Measurements from ENCODE around the gene CASKIN2. TPM values are rescaled to one million over a fixed set of nuclear protein-coding genes. Genes with fewer than 3 reads are reported as not detected.
A peak's percentile ranks its signal among the peaks of the same experiment; 100 is the strongest.

The CASKIN2 gene
- total RNA-seq, 1 experiment from 2014 or later = 25.4 TPM

GRCh38 chr17:75557075-75557851 lies 41.9 kb upstream of the CASKIN2 start:
- peak overlapping the region; percentile 13; the same call in 1 of the 2 replicates for H3K4me2 ChIP-seq
- CTCF ChIA-PET = interaction anchor here (0.7 kb wide), 1 partner anchor 42 kb away, joined by 15 read pairs; no protein-coding TSS in a partner anchor
- H3K79me2 ChIP-seq (ENCODE audit: low read depth) = 0 out of 2 replicates have a peak, but pooled peaks cover 5% of the 10 kb centered on the region
- no peaks in the 10 kb centered on the region for H4K20me1 ChIP-seq (ENCODE audit: insufficient read depth)
- peak overlapping the region; percentile 39 for H3K27ac ChIP-seq
- H3F3A ChIP-seq (ENCODE audit: insufficient read depth, low read depth) = peaks cover 24% of the 10 kb centered on the region
- intact Hi-C loops (cut with micrococcal nuclease; ENCODE audit: unreplicated experiment) = loop anchor here (2.0 kb wide), 1 partner anchor 30 kb away; no protein-coding TSS in a partner anchor
- no peaks in the 10 kb centered on the region; the same call in 1 of the 2 replicates for H3K36me3 ChIP-seq (ENCODE audit: low read depth)
- no peaks in the 10 kb centered on the region for H3K9me3 ChIP-seq (ENCODE audit: insufficient read depth, low read depth)
- no peak overlapping the region for H3K4me3 ChIP-seq
- no TSS peak for BruUV-seq (replicated peaks)
- peaks cover 32% of the 10 kb centered on the region for H3K4me1 ChIP-seq (replicated peaks; ENCODE audit: insufficient read depth)
- POLR2A ChIA-PET (ENCODE audit: unreplicated experiment) = interaction anchor here (0.6 kb wide), 1 partner anchor 19 kb away, joined by 3 read pairs; no protein-coding TSS in a partner anchor
- no peak overlapping the region for H2AFZ ChIP-seq
- DNase-seq = peak; percentile 80 to 89
- H3K9me2 ChIP-seq (ENCODE audit: insufficient read depth) = no peaks in the 10 kb centered on the region
- no peak for TF ChIP-seq CTCF (conservative IDR thresholded peaks at IDR 0.05)
- no peaks in the 10 kb centered on the region for H3K27me3 ChIP-seq (ENCODE audit: insufficient read depth, low read depth)

GRCh38 chr17:75555679-75556153 lies 40.4 kb upstream of the CASKIN2 start:
- no peaks in the 10 kb centered on the region for H4K20me1 ChIP-seq (ENCODE audit: insufficient read depth)
- H3K27me3 ChIP-seq (ENCODE audit: insufficient read depth, low read depth) = no peaks in the 10 kb centered on the region
- H3K36me3 ChIP-seq (ENCODE audit: low read depth) = no peaks in the 10 kb centered on the region; the same call in 1 of the 2 replicates
- no peak overlapping the region for H2AFZ ChIP-seq
- H3K4me2 ChIP-seq = no peak overlapping the region
- H3K9me2 ChIP-seq (ENCODE audit: insufficient read depth) = no peaks in the 10 kb centered on the region
- no peak overlapping the region for H3K27ac ChIP-seq
- no TSS peak for BruUV-seq (replicated peaks)
- no peak overlapping the region for H3K4me3 ChIP-seq
- intact Hi-C loops (cut with micrococcal nuclease; ENCODE audit: unreplicated experiment) = loop anchor here (2.0 kb wide), 1 partner anchor 29 kb away; no protein-coding TSS in a partner anchor
- no peak for DNase-seq
- TF ChIP-seq EZH2 (IDR thresholded peaks at IDR 0.05; ENCODE audit: low read depth) = no peak
- TF ChIP-seq CTCF (conservative IDR thresholded peaks at IDR 0.05) = no peak
- peaks cover 13% of the 10 kb centered on the region; the same call in 1 of the 2 replicates for H3K79me2 ChIP-seq (ENCODE audit: low read depth)
- peaks cover 37% of the 10 kb centered on the region for H3K4me1 ChIP-seq (replicated peaks; ENCODE audit: insufficient read depth)
- POLR2A ChIA-PET (ENCODE audit: unreplicated experiment) = no interaction called here
- CTCF ChIA-PET = no interaction called here
- peaks cover 29% of the 10 kb centered on the region for H3F3A ChIP-seq (ENCODE audit: insufficient read depth, low read depth)
- no peaks in the 10 kb centered on the region for H3K9me3 ChIP-seq (ENCODE audit: insufficient read depth, low read depth)

- Histone ChIP-seq H3K4me1 (replicated peaks; ENCODE audit: insufficient read depth) (peaks cover 39% of the 10 kb centered on the region), H3K36me3 (ENCODE audit: low read depth) (no peaks in the 10 kb centered on the region), H4K20me1 (ENCODE audit: insufficient read depth) (no peaks in the 10 kb centered on the region), H3K9me2 (ENCODE audit: insufficient read depth) (no peaks in the 10 kb centered on the region), H3K4me3 (no peak overlapping the region), H3K27ac (no peak overlapping the region), H3K9me3 (ENCODE audit: insufficient read depth, low read depth) (no peaks in the 10 kb centered on the region), H2AFZ (no peak overlapping the region), H3F3A (ENCODE audit: insufficient read depth, low read depth) (peaks cover 42% of the 10 kb centered on the region), H3K4me2 (no peak overlapping the region), H3K79me2 (ENCODE audit: low read depth) (peaks cover 13% of the 10 kb centered on the region; the same call in 1 of the 2 replicates), H3K27me3 (ENCODE audit: insufficient read depth, low read depth) (no peaks in the 10 kb centered on the region)
- no TSS peak for BruUV-seq (replicated peaks)
- DNase-seq = no peak
- ChIA-PET POLR2A (ENCODE audit: unreplicated experiment) (no interaction called here), CTCF (interaction anchor here (0.6 kb wide), 2 partner anchors 28 to 58 kb away, joined by 7 read pairs; partner anchors contain the start of gene LLGL2)
- TF ChIP-seq CTCF (conservative IDR thresholded peaks at IDR 0.05) = no peak
- TF ChIP-seq EZH2 (IDR thresholded peaks at IDR 0.05; ENCODE audit: low read depth) = no peak
- intact Hi-C loops (cut with micrococcal nuclease; ENCODE audit: unreplicated experiment) = no loop called here
Observed at GRCh38 chr17:75553295-75554110, 38.2 kb upstream of the CASKIN2 start.
